CD4-positive, alpha-beta T cell (primary cell): ENCODE data around the gene OLFML2B. TPM values are rescaled to one million over a fixed set of nuclear protein-coding genes. Genes with fewer than 3 reads are reported as not detected.

ENCODE experiments used
- ATAC-seq: fragments of 200-7000 bp; cut with Tn5 transposase; one replicate; pipeline ENCODE4 v1.10.0; 2022; ENCODE audit warnings: mild to moderate bottlenecking; ENCODE audit not compliant: poor library complexity
- CTCF ChIA-PET: fragments of 350-600 bp; sonication (Branson Sonifier 250); formaldehyde crosslinking; loops from one replicate; lab custom pipeline; 2021; ENCODE audit warnings: antibody characterized with exemption, inconsistent platforms; lab: Charles Lee
- POLR2A ChIA-PET: fragments of 350-600 bp; sonication (Branson Sonifier 250); formaldehyde crosslinking; loops from one replicate; lab custom pipeline; 2021; ENCODE audit warnings: antibody characterized with exemption, inconsistent platforms; lab: Charles Lee
- DNase-seq, 14 experiments: peaks; one replicate each; pipeline ENCODE4 v3.0.0-alpha.2; 2013 to 2020; ENCODE audit warnings: mixed read lengths in 2 of 14
- H3K27ac ChIP-seq, 2 donors: one replicate each; pipeline versions ENCODE4 v1.5.1 to v1.7.0; 2013; ENCODE audit warnings: low read length in 2 of 2, low read depth in 1 of 2, mild to moderate bottlenecking in 1 of 2
- H3K27me3 ChIP-seq, 2 experiments: 1 replicate in 1 of 2; 2 replicates in 1 of 2; pipeline versions ENCODE4 v1.6.1 to v1.7.0; 2013; ENCODE audit warnings: low read length in 2 of 2, control low read depth in 1 of 2, mild to moderate bottlenecking in 1 of 2, moderate library complexity in 1 of 2; ENCODE audit not compliant: insufficient read depth in 2 of 2, control insufficient read depth in 1 of 2
- H3K36me3 ChIP-seq: one replicate; pipeline ENCODE4 v1.6.1; 2013; ENCODE audit warnings: low read length, control low read depth; ENCODE audit not compliant: insufficient read depth
- H3K4me1 ChIP-seq: one replicate; pipeline ENCODE4 v1.6.1; 2013; ENCODE audit warnings: low read length, control low read depth; ENCODE audit not compliant: insufficient read depth
- H3K4me3 ChIP-seq: one replicate; pipeline ENCODE4 v1.5.1; 2013; ENCODE audit warnings: mild to moderate bottlenecking, low read length, moderate library complexity
- H3K9me3 ChIP-seq, 2 experiments: 1 replicate in 1 of 2; 2 replicates in 1 of 2; pipeline versions ENCODE4 v1.6.1 to v1.7.0; 2013; ENCODE audit warnings: low read length in 2 of 2, mild to moderate bottlenecking in 2 of 2, control low read depth in 1 of 2, moderate library complexity in 1 of 2; ENCODE audit not compliant: control insufficient read depth in 1 of 2, insufficient read depth in 1 of 2
- H3K27ac Mint-ChIP-seq: one replicate; pipeline ENCODE4 v1.8.0; 2020; ENCODE audit warnings: mixed read lengths
- H3K27me3 Mint-ChIP-seq: one replicate; pipeline ENCODE4 v1.8.0; 2021; ENCODE audit warnings: mixed read lengths
- H3K36me3 Mint-ChIP-seq: one replicate; pipeline ENCODE4 v1.8.0; 2021; ENCODE audit warnings: low read depth, mixed read lengths
- H3K4me1 Mint-ChIP-seq: one replicate; pipeline ENCODE4 v1.8.0; 2021; ENCODE audit warnings: low read depth, mixed read lengths
- H3K4me3 Mint-ChIP-seq: one replicate; pipeline ENCODE4 v1.8.0; 2020; ENCODE audit warnings: mild to moderate bottlenecking, mixed read lengths
- H3K9me3 Mint-ChIP-seq: one replicate; pipeline ENCODE4 v1.8.0; 2020; ENCODE audit warnings: mixed read lengths
- intact Hi-C, 2 experiments: fragments of 100-400 bp; cut with DNase I in 1 of 2; cut with micrococcal nuclease in 1 of 2; formaldehyde crosslinking; loops; one replicate each; pipeline versions ENCODE4 v1.15.1 to v1.9.0; 2023 to 2025; cut with DNase I, micrococcal nuclease
- total RNA-seq, 174 experiments: library from RNA in 2 of 174; stranded (reverse) in 2 of 174; gene quantifications; one replicate each; pipeline ENCODE4 v1.2.3 and lab custom pipeline; 2021 to 2026
- TF ChIP-seq, protein P1 (sequence below): fragments of 200-600 bp; IDR thresholded peaks from one replicate; pipeline ENCODE4 v1.8.0; 2022; ENCODE audit warnings: antibody characterized with exemption, mild to moderate bottlenecking

The OLFML2B gene
- total RNA-seq, 2 experiments from 2014 or later: 0.08 TPM; not detected in 1

- H3K9me3 ChIP-seq: peaks cover 6 to 15% of the 10 kb centered on the region in 2 experiments
- H3K27ac ChIP-seq: no peak overlapping the region
- H3K36me3 ChIP-seq: no peaks in the 10 kb centered on the region
- no peaks in the 10 kb centered on the region for H3K4me1 ChIP-seq
- ChIA-PET POLR2A (no interaction called here), CTCF (no interaction called here)
- H3K27me3 ChIP-seq: no peaks in the 10 kb centered on the region
- Mint-ChIP-seq H3K9me3 (peaks cover 3% of the 10 kb centered on the region), H3K4me1 (no peaks in the 10 kb centered on the region), H3K4me3 (no peak overlapping the region), H3K27me3 (no peaks in the 10 kb centered on the region), H3K36me3 (no peaks in the 10 kb centered on the region), H3K27ac (no peak overlapping the region)
- ATAC-seq (no peak), DNase-seq (no peak)
- intact Hi-C loops: no loop called here
- H3K4me3 ChIP-seq: no peak overlapping the region
- TF ChIP-seq, protein P1, sequence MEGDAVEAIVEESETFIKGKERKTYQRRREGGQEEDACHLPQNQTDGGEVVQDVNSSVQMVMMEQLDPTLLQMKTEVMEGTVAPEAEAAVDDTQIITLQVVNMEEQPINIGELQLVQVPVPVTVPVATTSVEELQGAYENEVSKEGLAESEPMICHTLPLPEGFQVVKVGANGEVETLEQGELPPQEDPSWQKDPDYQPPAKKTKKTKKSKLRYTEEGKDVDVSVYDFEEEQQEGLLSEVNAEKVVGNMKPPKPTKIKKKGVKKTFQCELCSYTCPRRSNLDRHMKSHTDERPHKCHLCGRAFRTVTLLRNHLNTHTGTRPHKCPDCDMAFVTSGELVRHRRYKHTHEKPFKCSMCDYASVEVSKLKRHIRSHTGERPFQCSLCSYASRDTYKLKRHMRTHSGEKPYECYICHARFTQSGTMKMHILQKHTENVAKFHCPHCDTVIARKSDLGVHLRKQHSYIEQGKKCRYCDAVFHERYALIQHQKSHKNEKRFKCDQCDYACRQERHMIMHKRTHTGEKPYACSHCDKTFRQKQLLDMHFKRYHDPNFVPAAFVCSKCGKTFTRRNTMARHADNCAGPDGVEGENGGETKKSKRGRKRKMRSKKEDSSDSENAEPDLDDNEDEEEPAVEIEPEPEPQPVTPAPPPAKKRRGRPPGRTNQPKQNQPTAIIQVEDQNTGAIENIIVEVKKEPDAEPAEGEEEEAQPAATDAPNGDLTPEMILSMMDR: no peak
These were observed 34.6 kb downstream of the OLFML2B start for GRCh38 chr1:161989108-161989507.

GRCh38 chr1:161988413-161988812 lies 35.3 kb downstream of the OLFML2B start:
- Histone ChIP-seq H3K4me1 (no peaks in the 10 kb centered on the region), H3K4me3 (no peak overlapping the region), H3K27me3 (no peaks in the 10 kb centered on the region), H3K9me3 (peaks cover 6 to 13% of the 10 kb centered on the region in 2 experiments), H3K36me3 (no peaks in the 10 kb centered on the region), H3K27ac (no peak overlapping the region)
- no peak overlapping the region for H3K27ac Mint-ChIP-seq
- POLR2A ChIA-PET: no interaction called here
- H3K4me1 Mint-ChIP-seq: no peaks in the 10 kb centered on the region
- no peaks in the 10 kb centered on the region for H3K36me3 Mint-ChIP-seq
- H3K9me3 Mint-ChIP-seq: peaks cover 3% of the 10 kb centered on the region
- TF ChIP-seq, protein P1: no peak
- CTCF ChIA-PET: no interaction called here
- no peaks in the 10 kb centered on the region for H3K27me3 Mint-ChIP-seq
- ATAC-seq (no peak), DNase-seq (no peak)
- intact Hi-C loops: no loop called here
- H3K4me3 Mint-ChIP-seq: no peak overlapping the region

- no peaks in the 10 kb centered on the region for H3K36me3 ChIP-seq
- H3K36me3 Mint-ChIP-seq: no peaks in the 10 kb centered on the region
- no peak overlapping the region for H3K4me3 Mint-ChIP-seq
- no peaks in the 10 kb centered on the region for H3K4me1 Mint-ChIP-seq
- H3K27ac Mint-ChIP-seq: no peak overlapping the region
- CTCF ChIA-PET: no interaction called here
- DNase-seq (no peak), ATAC-seq (no peak)
- intact Hi-C loops: no loop called here
- H3K9me3 Mint-ChIP-seq: peaks cover 3% of the 10 kb centered on the region
- POLR2A ChIA-PET: no interaction called here
- TF ChIP-seq, protein P1: no peak
- no peaks in the 10 kb centered on the region for H3K27me3 ChIP-seq
- no peaks in the 10 kb centered on the region for H3K4me1 ChIP-seq
- H3K4me3 ChIP-seq: no peak overlapping the region
- H3K27me3 Mint-ChIP-seq: no peaks in the 10 kb centered on the region
- no peak overlapping the region for H3K27ac ChIP-seq
- peaks cover 6 to 9% of the 10 kb centered on the region in 2 experiments for H3K9me3 ChIP-seq
These were observed 35.8 kb downstream of the OLFML2B start for GRCh38 chr1:161987872-161988271.
